Liver (tissue), 3 donors: Measurements from ENCODE around the gene RPS6KA2.

Experiments used
- EGR1 ChIP-seq, 2 donors: IDR thresholded peaks; 2 replicates each; pipeline ENCODE4 v1.6.1; 2016 to 2018; ENCODE audit warnings: antibody characterized with exemption in 2 of 2, low read depth in 2 of 2
- JUND ChIP-seq, 2 donors: IDR thresholded peaks; 2 replicates each; pipeline ENCODE4 v1.6.1; 2016; ENCODE audit warnings: antibody characterized with exemption in 2 of 2
- RAD21 ChIP-seq, 2 donors: IDR thresholded peaks; 2 replicates each; pipeline ENCODE4 v1.6.1; 2016; ENCODE audit warnings: antibody characterized with exemption in 2 of 2, mild to moderate bottlenecking in 2 of 2
- TAF1 ChIP-seq: conservative IDR thresholded peaks from 2 replicates; pipeline ENCODE4 v1.6.1; 2016; ENCODE audit warnings: antibody characterized with exemption, mild to moderate bottlenecking
- TF ChIP-seq, protein P1 (sequence below): fragments of 150-350 bp; IDR thresholded peaks from 2 replicates; pipeline ENCODE4 v1.5.1; 2017; ENCODE audit warnings: improper control_type of control experiment, low read depth, low read length; ENCODE audit not compliant: missing input control
- donor health status: healthy.
- donor health status: healthy.

DNA sequence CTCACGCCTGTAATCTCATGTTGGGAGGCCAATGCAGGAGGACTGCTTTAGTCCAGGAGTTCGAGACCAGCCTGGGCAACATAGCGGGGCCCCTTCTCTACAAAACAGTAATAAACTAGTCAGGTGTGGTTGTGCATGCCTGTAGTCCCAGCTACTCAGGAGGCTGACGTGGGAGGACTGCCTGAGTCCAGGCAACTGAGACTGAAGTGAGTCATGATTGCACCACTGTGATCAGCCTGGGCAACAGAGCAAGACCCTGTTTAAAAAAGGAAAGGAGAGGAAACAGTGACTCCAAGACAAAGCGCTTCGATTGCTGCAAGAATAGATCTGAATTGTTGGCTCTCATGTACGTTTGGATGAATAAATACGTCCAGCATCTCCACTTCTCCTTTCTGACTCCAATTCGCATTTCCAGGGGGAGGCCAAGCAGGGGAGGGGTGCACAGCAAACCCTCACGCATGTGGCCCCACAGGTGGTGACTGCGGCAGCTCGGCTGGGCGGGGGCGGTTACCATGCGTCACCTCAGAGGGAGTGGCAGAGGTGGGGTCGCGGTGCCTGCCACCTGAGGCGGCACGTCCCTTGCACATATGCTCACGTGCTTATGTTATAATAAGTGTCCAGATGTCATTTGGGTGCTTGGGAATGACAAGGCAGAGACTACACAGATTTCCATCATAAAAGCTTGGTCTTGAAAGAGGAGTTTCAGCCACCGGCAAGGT, 149.2 kb downstream of the RPS6KA2 start:
- TF ChIP-seq, protein P1, sequence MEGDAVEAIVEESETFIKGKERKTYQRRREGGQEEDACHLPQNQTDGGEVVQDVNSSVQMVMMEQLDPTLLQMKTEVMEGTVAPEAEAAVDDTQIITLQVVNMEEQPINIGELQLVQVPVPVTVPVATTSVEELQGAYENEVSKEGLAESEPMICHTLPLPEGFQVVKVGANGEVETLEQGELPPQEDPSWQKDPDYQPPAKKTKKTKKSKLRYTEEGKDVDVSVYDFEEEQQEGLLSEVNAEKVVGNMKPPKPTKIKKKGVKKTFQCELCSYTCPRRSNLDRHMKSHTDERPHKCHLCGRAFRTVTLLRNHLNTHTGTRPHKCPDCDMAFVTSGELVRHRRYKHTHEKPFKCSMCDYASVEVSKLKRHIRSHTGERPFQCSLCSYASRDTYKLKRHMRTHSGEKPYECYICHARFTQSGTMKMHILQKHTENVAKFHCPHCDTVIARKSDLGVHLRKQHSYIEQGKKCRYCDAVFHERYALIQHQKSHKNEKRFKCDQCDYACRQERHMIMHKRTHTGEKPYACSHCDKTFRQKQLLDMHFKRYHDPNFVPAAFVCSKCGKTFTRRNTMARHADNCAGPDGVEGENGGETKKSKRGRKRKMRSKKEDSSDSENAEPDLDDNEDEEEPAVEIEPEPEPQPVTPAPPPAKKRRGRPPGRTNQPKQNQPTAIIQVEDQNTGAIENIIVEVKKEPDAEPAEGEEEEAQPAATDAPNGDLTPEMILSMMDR = no peak
- TF ChIP-seq TAF1 = no peak
- no peak for TF ChIP-seq JUND (IDR thresholded peaks at IDR 0.05)
- no peak for TF ChIP-seq RAD21 (IDR thresholded peaks at IDR 0.05)
- TF ChIP-seq EGR1 (IDR thresholded peaks at IDR 0.05; ENCODE audit: low read depth in 2 of 2) = no peak
